Loucy (cell line): ENCODE measurements around the gene MEF2C.

Source experiments
- EZH2phosphoT487 ChIP-seq: fragments of 200-600 bp; IDR thresholded peaks from 2 replicates; pipeline ENCODE4 v1.6.1; 2018; ENCODE audit warnings: antibody characterized with exemption, mild to moderate bottlenecking, moderate library complexity, borderline replicate concordance
- TF ChIP-seq, protein P1 (sequence below): fragments of 200-600 bp; sonication (generic); conservative IDR thresholded peaks from 2 replicates; pipeline ENCODE4 v1.5.1; 2014; ENCODE audit warnings: mild to moderate bottlenecking, antibody characterized with exemption, low read length

DNA sequence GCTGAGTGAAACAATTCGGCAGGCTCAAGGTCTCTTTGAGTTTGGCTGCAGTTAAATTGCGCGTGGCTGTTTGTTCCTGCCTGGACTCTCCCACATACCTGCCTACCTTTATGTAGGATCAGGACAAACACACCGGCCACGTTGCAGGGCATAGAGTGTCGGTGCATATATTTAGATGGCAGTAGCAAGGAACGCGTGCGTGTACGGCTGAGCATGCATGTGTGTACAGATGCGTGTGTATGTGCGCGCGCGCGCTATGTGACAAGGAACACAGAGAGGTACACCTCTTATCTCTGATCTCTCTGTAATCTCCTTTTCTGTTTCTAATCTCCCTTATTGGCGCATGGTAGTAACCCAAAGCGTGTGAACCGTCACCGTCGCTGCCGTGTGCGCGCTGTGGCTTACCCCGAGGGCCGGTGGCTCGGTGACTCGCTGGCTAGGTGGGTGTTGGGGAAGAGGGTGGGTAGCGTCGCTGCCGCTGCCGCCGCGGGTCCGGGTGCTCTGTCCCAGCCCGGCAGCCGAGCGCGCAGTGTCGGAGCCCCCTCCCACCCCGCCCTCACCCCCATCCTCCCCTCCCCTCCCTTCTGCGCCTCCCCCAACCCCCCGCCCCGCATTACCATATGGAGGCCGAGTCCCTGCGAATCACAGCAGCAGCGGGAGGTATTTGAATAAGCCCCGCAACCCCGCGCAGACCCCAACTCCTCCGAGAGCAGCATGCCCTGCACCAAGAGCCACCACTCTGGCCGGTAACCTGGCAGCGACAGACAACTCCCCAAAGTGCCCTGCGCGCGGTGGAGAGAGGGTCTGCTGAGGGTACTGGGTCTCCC lies 204.8 kb downstream of the MEF2C start:
- TF ChIP-seq, protein P1, sequence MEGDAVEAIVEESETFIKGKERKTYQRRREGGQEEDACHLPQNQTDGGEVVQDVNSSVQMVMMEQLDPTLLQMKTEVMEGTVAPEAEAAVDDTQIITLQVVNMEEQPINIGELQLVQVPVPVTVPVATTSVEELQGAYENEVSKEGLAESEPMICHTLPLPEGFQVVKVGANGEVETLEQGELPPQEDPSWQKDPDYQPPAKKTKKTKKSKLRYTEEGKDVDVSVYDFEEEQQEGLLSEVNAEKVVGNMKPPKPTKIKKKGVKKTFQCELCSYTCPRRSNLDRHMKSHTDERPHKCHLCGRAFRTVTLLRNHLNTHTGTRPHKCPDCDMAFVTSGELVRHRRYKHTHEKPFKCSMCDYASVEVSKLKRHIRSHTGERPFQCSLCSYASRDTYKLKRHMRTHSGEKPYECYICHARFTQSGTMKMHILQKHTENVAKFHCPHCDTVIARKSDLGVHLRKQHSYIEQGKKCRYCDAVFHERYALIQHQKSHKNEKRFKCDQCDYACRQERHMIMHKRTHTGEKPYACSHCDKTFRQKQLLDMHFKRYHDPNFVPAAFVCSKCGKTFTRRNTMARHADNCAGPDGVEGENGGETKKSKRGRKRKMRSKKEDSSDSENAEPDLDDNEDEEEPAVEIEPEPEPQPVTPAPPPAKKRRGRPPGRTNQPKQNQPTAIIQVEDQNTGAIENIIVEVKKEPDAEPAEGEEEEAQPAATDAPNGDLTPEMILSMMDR, result no peak
- no peak for TF ChIP-seq EZH2phosphoT487
